Middle frontal gyrus (tissue), 1 donor: ENCODE data around the gene CEP57L1.
A peak's percentile ranks its signal among the peaks of the same experiment; 100 is the strongest.
"Not testable (repeated sequence)": the region's sequence is repeated elsewhere in the genome, so short reads cannot be mapped to it uniquely, and the experiment has no call there.

Experiments
- DNase-seq: peaks from one replicate; pipeline ENCODE4 v3.0.0-alpha.2; 2015; ENCODE audit warnings: low spot score; ENCODE audit errors: extremely low spot score

CEP57L1 gene

DNA sequence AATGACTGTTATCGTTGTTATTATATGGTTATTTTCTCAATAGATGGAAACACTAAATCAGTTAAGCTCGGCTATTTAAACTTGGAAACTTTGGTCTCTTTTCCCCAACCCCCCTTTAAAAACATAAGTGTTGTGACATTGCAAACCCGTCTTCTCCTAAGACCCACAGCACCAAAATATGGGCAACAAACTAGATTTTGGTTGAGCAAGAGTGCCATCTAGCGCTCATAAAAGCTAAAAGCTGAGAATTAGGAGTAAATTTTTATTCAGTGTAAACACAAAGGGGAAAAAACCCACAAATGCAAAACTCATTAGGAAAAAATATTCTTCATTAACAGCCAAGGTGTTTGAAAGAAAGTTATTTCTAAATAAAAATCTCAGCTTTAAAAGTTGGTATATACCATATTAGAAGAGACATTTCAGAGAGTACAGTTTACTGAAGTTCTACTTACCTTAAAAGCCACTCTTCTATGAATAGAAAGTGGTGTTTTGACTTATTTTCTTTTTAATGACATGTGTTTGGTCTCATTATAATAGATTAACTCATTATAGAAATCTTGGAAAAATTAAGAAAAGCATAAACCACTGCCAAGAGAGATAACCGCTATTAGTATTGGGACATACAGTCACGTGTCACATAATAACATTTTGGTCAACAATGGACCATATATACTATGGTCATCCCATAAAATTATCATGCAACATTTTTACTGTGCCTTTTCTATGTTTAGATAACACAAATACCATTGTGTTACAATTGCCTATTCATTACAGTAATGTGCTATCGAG is 21.8 kb upstream of the CEP57L1 start:
- peak; percentile 79 for DNase-seq

DNA sequence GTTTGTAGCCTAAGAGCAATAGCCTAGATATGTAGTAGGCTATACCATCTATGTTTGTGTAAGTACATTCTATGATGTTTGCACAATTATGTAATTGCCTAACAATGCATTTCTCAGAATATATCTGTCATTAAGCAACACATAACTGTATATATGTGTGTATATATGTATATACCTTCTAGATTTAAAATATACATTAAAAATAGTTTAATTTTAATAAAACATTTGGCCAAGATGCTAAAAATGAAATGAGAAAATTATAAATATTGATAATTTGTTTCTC is 21.2 kb upstream of the CEP57L1 start:
- no peak for DNase-seq

DNA sequence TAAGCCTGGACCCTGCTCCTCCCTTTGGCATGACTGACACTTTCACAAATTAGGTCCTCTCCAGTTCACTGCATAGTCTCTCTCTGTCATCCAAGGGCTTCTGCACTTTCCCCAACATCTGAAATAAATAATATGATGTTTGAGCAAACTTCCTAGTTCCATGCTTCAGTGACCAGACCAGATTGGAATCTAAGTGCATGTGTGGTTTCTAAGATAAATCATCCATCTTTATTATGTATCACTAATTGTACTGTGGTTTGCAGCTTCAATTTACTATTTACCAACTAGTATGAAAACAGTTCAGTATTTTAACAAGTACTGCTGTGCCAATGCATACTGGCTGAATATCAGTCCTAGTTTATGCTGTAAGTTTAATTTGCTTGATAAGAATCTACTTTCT is 19.4 kb upstream of the CEP57L1 start:
- no peak for DNase-seq

DNA sequence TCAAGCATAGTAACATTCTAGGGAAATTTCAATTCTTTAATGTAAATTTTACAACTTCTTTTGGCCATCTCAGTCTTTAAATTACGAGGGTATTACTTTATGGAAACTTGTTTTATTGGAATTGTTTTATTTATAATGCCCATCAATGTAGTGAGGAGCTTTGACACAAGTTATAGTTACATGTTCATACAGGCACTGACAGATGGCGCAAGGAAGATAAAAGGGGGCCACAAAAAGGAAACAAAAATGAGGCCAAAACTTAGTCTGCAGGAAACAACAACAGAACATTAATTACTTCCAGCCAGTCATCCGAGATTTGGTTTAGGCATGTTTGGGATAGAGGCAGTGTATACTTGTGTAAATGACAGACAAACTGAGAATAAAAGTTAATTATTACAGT is 18.9 kb upstream of the CEP57L1 start:
- no peak for DNase-seq

DNA sequence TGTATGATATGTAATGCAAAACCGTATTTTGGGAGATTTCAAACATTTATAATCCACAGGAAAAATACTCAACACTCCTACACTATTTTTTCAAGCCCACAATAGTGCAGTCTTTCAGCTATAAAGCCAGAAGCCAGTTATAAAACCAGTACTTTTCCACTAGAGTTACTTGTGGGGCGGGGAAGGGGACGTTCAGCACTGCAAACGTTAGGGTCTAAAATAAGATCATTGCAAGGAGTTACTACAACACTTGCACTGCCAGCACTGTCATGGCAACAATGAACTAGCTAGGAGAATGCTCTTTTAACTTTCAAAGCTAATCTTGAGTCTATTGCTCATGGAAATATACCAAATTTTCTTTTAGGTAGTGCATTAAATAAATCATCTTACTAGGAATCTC is 15.3 kb upstream of the CEP57L1 start:
- DNase-seq, result peak; percentile 57

DNA sequence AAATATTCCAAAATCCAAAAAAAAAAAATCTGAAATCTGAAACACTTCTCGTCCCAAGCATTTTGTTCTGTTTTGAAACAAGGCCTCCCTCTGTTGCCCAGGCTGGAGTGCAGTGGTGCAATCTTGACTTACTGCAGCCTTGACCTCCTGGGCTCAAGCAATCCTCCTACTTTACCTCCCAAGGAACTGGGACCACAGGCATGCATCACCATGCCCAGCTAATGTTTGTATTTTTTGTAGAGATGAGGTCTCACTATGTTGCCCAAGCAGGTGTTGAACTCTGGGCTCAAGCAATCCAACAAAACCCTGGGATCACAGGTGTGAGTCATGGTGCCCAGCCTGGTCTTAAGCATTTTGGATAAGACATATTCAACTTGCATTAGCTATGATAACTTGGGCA is 14.3 kb upstream of the CEP57L1 start:
- no peak for DNase-seq

DNA sequence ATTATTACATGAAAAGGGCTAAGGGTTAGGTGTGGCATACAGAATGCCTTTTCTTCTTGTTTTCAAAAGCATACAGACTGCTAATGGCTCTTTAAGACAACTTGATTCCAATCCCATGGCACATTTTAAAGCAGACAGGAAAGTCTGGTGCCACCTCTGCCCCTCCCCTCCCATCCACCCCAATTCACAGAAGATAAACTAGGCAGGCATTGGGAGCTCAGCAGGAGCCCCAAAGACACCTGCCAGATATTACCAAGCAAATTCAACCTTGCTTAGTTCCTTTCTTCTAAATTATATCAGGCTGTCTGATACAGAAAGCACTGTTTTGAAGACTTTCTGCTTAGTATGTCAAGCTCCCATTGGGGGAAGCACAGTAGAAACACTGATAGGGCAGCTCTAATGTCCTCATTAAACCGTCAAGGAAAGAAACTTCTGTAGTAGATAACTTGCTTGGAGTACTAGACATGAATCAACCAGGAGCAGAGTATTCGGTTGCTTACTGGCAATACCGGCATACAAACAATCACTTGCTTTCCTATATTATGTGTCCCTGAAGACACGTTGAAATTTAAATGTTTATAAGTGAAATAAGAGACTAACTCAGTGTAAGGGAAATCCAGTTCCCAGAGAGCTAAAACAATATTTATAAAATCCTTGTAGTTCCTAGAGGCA is 13.7 kb upstream of the CEP57L1 start:
- no peak for DNase-seq

DNA sequence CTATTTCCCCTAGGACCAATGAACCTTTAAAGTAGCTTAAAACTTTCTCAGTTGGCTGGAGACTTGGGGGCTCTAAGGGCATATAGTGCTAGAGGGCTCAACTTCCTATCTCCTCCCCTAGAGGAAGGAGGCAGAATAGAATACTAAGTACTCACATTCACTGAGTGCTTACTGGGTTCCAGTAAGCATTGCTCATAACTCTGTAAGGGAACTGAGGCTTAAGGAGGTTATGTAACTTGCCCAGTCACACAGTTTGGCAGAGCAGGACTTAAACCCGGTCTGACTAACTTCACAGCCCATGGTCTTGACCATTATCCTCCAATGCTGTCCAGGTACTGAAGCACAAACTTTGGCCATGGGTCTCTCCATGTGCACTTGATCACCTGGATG is 13.1 kb upstream of the CEP57L1 start:
- no peak for DNase-seq

DNA sequence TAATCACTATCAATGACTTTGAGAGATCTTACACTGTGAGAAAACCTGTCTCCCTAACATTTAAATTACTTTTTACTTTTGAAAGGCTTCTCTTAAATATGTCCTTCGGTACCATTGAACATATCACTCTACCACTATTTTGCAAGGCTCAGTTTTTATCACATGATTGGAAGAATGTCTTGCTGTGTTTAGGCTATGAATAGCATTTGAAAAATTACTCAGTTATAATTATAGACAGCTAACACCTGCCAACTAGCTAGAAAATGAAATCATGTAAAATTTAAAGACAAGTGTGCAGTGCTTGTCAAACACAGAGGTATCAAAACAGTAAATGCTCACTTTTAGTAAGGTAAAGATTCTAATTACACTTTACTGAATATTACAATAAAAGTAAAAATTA is 11.7 kb upstream of the CEP57L1 start:
- no peak for DNase-seq

DNA sequence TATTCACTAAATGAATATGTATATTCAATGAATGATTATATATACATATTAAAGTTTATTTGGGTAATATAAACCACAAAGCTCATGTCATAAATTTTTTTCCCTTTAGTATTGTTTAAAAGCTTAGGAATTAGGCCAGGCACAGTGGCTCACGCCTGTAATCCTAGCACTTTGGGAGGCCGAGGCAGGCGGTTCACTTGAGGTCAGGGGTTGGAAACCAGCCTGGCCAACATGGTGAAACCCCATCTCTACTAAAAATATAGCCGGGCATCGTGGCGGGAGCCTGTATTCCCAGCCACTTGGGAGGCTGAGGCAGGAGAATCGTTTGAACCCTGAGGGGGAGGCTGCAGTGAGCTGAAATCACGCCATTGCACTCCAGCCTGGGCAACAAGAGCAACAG is 11.2 kb upstream of the CEP57L1 start:
- not testable (repeated sequence) for DNase-seq

DNA sequence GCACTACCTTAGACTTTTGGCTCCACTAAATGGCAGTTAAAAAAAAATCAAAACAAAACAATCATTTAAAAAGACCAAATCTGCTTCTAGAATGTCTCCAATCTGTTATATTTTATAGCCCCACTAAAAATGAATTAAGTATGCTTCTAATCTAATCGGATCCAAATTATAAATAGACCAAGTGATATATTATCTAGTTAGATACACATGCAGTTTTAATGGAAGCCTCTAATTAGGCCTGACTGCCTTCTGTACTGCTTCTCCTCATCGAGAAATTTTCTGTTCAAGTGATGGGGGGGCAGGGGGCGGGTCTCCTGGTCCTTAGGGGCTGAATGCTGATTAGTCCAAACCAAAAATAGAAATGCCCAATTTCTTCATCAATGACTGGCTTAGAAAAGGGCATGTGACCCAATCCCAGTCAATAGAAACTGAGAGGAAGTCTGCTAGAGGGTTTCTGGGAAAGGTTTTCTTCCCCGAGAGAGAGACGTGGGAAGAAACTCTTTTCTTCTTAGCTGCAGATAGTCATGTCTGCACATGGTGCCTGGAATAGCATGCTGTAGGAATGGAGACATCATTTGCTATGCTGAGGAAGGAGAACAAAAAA is 7.5 kb upstream of the CEP57L1 start:
- DNase-seq, result no peak

DNA sequence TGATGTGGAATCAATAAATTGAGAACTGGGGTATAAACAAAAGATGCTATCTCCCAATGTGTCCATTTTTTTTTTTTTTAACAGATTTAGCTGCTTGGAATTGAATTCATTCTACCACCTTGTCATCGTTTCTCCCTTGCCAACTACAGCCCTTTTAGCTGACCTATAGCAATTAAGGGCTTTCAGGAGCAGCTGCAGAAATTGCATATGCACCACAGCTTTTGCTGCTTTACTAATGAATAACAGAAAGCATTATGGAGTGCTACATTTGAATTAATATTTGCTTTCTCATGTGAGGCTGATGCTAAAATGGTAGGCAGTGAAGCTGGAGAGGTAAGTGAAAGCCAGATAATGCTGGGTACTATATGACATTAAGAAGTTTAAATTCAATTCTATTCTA is 6.3 kb upstream of the CEP57L1 start:
- DNase-seq, result no peak

DNA sequence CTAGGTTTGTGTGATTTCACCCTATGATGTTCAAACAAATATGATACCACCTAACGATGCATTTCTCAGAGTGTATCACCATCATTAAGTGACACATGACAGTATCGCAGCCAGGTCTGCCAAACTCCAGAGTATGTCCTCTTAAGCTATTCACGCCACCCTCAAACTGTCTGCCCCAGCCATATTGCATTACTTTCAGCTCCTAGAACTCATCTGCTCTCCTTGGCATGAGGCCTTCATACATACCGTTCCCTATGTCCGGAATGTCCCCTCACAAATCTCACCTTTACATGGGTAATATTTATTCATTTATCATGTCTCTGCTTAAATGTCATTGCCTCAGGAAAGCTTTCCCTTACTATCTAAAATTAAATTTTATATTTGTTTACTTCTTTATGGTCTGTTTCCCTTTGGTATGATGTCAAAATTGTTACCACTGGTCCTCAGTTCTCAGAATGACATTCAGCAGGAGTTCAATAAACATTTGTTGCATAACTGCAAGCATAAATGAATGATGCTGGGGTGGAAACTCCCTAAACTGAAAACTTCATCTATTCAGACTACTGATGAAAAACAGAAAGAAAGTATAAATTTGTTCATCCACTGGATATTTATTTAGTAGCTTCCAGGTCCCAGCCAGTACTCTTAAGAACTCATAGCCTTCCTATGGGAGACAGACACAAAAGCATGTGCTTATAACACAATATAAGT is 3.8 kb upstream of the CEP57L1 start:
- DNase-seq, result no peak

DNA sequence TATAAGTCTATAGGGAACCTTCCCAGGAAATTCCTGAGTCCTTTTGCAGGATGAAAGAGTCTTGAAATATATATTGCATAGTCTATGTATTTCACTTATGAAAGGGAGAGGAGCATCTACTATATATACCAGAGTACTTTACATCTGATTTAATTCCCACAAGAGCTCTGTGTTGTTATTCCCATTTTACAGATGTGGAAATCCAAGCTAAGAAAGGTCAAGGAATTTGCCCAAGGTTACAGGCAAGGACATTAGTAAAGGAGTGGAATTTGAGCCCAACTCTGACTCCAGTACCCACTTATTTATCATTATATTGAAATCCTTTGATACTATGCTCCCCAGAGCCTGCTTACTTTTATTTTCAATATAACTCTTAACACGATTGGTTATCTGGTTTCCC is 3.2 kb upstream of the CEP57L1 start:
- DNase-seq, result no peak

DNA sequence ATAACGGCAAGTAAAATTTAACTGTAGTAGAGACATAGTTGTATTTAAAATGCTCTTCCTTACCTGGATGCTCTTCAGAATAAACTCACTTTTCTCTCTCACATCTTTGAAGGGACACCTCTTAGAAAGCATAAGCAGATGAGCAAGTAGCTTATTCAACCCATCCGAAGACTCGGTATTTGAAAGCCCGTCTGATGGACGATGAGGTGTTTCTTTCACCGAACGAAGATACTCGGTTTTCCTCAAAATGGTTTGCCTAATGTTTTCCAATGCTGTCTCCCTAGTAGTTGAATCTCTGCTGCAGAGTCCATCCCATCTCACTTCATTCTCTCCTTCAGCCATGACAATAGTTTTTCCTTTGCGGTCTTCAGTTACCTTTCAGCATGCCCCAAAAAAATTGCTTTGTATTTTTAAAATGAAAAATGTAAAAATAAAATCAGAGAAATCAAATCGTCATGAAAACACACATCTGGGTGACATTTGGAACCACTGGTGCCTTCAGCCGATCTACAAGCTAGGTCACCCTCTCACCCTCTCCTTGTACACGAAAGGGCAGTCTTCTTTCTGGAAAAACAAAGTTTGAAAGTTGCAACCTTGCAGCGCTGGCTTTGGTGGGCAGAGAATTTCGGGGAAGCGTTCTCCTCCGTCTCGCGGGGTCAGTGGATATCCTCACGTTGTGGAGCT is 1.4 kb upstream of the CEP57L1 start:
- DNase-seq, result no peak

DNA sequence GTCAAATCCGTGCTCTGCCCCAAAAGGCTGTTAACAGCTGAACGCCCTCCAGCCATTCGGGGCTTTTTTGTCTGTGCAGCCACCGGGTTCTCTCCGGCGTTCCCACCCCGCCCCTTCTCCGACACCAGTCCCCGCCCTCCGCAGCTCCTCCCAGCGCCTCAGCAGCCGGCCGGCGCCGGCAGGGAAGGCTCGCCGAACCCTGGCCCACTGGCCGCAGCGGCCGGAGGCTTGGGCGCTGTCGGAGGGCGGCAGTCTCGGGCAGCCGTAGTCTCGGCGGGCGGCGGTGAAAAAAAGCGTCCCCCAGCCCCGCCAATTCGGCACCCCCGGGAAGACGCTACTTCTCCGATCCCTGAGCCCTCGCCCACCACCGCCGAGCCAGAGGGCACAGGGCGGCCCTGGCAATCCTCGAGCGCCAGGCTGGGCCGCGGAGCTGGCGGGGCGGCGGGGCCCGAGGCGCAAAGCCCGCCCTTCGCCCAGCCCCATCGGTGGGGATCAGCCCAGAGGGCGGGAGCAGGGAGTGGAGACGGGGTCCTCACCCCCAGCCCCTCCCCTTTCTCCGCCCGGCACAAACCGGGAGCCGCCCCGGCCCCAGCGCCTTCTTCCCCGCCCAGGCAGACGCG is 781 bp upstream of the CEP57L1 start, which contains the start of gene SESN1:
Gene SESN1 (minus strand): TSS at position 431 of the 620 bp plus-strand sequence. CDS start 773 bp downstream, outside the sequence.
- DNase-seq, result peak; percentile 43

DNA sequence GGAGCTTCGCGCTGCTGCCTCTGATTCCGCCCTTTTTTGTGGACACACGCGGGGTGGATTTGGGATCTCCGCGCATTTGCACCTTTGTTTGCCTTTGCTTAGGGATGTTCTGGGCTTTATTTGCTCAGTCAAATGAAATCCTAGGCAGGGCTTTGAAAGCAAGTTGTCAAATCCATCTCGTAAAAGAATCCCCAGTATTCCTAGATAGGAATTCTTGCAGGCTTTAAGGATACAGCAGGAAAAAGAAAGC is 453 bp downstream of the CEP57L1 start:
- no peak for DNase-seq

DNA sequence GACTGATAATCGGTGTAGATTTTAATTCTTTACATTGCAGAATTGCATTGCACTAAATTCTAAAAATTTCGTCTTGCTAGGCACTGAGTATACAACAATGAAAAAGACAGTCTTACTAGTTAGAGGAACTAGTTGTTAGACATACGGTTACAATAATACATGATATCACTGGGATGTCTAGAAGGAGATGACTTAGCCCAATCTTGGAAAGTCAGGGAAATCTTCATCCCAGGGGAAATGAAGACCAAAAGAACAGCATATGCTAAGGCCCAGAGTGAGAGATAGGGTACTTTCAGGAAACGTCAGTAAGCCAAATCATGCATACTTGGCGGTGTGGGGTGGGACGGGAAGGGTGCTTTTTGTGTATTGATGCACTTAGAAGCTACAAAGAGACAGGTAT is 901 bp downstream of the CEP57L1 start:
- DNase-seq, result no peak

DNA sequence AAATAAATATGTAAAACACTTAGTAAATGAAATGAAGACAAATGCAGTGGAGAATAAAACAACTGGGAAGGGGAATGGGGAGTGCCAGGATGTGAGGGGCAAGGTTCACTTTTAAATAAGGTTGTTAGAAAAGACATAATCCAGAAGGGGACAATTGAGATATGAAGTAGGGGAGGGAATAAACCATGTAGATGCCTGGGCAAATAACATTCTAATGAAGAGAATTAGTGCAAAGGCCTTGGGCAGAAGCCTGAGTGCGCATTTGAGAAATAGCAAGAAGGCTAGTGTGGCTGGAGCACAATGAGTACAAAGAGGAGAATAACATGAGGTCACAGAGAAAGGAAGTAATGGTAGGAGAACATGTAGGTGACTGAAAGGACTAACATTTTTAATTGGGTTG is 2.4 kb downstream of the CEP57L1 start:
- no peak for DNase-seq

DNA sequence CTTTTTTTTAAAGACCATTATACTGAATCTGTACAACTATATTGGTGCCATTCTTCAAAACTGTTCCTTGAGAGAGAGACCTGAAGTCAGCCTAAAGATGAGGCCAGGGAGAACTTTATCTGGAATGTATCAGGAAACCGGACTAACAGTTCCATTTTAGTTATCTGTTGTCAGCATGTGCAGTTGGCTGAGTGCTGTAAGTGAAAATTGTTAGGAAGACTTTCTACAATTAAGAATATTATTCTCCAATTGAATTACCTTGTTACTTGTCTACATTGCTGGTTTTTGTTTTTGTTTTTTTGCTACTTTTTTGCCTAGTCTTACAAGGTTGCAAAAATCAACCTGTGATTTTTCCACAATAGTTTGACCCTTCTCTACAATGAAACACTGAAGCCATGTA is 7.5 kb downstream of the CEP57L1 start:
- no peak for DNase-seq

DNA sequence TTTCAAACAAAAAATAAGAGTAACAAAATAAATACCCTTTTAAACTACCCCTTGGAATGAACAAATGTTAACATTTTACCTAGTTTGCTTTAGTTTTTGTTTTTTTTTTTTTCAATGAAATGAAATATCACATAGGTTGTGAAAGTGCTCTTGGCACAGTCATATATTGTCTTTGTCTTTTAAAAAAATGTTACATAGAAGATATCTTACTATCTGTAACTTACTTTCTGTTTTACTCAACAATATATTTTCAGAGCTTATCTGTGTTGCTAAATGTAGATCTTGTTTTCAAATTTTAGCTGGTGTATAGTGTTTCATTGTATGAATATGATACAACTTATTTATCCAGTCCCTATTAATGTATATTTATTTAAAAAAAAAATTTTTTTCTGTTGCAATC is 8.6 kb downstream of the CEP57L1 start:
- DNase-seq, result no peak

DNA sequence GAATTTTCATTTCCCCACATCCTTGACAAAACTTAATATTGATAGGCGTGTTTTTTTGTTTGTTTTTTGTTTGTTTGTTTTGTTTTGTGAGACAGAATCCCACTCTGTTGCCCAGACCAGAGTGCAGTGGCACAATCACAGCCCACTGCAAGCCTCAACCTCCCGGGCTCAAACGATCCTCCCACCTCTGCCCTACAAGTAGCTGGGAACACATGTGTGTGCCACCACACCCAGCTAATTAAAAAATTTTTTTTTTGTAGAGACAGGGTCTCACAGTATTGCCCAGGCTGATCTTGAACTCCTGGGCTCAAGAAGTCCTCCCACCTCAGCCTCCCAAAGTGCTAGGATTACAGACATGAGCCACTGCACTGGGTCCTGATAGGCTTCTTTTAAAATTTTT is 9.2 kb downstream of the CEP57L1 start:
- no peak for DNase-seq
